HFFc6 (cell line): ENCODE results near the gene THBS3. TPM values are rescaled to one million over a fixed set of nuclear protein-coding genes. Genes with fewer than 3 reads are reported as not detected.
"Not testable (repeated sequence)": the region's sequence is repeated elsewhere in the genome, so short reads cannot be mapped to it uniquely, and the experiment has no call there.

ENCODE experiments used
- DNase-seq: peaks from one replicate; pipeline ENCODE4 v3.0.0-alpha.2; 2018
- H3K27ac Mint-ChIP-seq: 2 replicates; pipeline ENCODE4 v1.8.0; 2020; ENCODE audit warnings: mild to moderate bottlenecking, mixed read lengths
- H3K27me3 Mint-ChIP-seq: 2 replicates; pipeline ENCODE4 v1.8.0; 2021; ENCODE audit warnings: mild to moderate bottlenecking, moderate library complexity, mixed read lengths; ENCODE audit not compliant: insufficient read depth
- H3K36me3 Mint-ChIP-seq: 2 replicates; pipeline ENCODE4 v1.8.0; 2021; ENCODE audit warnings: low read depth, mixed read lengths
- H3K4me1 Mint-ChIP-seq: 2 replicates; pipeline ENCODE4 v1.8.0; 2020; ENCODE audit warnings: low read depth, mixed read lengths
- H3K4me3 Mint-ChIP-seq: 2 replicates; pipeline ENCODE4 v1.8.0; 2020; ENCODE audit warnings: mild to moderate bottlenecking, moderate library complexity, mixed read lengths
- H3K9me3 Mint-ChIP-seq: 2 replicates; pipeline ENCODE4 v1.8.0; 2020; ENCODE audit warnings: mild to moderate bottlenecking, mixed read lengths
- total RNA-seq, 6 experiments: library from RNA; stranded (reverse); fragmentation: NEBNext Ultra II Directional; extraction: Animal tissue kit (Norgen Biotek cat#: 25700); gene quantifications; 2 replicates in 1 of 6; 3 replicates in 5 of 6; pipeline ENCODE4 v1.2.3, GENCODE V29; 2021
- TF ChIP-seq, protein P1 (sequence below): fragments of 200-600 bp; sonication (generic); IDR thresholded peaks from 2 replicates; pipeline ENCODE4 v1.5.0; 2021; ENCODE audit warnings: antibody characterized with exemption, mild to moderate bottlenecking

THBS3 gene
- total RNA-seq, 6 experiments from 2014 or later = 13.9 to 20.3 (median 16.9) TPM

DNA sequence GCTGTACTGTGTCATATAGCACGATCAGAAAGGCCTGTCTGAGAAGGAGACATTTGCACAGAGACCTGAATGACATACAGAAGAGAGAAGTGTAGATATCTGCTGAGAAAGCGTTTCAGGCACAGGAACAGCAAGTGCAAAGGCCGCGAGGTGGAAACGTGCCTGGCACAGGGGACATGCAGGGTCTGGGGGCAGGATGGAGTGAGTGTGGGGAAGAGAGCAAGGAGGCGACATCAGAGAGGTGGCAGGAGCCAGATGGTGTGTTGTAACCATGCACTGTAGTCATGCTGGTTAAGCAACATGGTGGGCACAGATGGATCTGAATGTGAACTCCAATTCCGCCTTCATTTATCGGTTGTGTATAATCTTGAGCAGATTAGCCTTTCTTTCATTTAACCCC is 47.6 kb downstream of the THBS3 start:
- H3K36me3 Mint-ChIP-seq = no peaks in the 10 kb centered on the region
- peaks cover 16% of the 10 kb centered on the region for H3K27me3 Mint-ChIP-seq
- H3K9me3 Mint-ChIP-seq = no peaks in the 10 kb centered on the region
- H3K4me3 Mint-ChIP-seq = no peak overlapping the region
- DNase-seq = no peak
- no peak overlapping the region for H3K27ac Mint-ChIP-seq
- TF ChIP-seq, protein P1, sequence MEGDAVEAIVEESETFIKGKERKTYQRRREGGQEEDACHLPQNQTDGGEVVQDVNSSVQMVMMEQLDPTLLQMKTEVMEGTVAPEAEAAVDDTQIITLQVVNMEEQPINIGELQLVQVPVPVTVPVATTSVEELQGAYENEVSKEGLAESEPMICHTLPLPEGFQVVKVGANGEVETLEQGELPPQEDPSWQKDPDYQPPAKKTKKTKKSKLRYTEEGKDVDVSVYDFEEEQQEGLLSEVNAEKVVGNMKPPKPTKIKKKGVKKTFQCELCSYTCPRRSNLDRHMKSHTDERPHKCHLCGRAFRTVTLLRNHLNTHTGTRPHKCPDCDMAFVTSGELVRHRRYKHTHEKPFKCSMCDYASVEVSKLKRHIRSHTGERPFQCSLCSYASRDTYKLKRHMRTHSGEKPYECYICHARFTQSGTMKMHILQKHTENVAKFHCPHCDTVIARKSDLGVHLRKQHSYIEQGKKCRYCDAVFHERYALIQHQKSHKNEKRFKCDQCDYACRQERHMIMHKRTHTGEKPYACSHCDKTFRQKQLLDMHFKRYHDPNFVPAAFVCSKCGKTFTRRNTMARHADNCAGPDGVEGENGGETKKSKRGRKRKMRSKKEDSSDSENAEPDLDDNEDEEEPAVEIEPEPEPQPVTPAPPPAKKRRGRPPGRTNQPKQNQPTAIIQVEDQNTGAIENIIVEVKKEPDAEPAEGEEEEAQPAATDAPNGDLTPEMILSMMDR = no peak
- H3K4me1 Mint-ChIP-seq = no peaks in the 10 kb centered on the region

DNA sequence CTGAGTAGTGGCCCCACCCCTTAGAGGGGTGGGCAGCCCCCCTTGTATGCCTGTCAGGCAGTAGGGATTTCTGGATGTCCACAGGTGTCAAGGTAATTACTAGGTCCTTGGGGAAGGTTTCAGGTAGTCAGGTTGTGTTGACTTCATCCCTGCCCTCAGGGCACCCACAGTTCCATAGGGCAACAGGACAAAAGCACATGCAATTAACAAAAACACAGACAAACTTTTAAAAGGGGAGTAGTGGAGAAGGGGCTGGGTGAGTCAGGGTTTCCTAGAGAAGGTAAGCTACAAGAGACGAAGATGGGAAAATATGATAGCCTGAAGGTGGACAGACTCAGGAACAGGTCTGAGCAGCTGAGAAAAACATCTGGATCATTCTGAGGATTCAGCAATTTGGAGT is 48.7 kb downstream of the THBS3 start:
- no peak overlapping the region for H3K4me3 Mint-ChIP-seq
- H3K27me3 Mint-ChIP-seq = peaks cover 19% of the 10 kb centered on the region
- TF ChIP-seq, protein P1 = no peak
- no peaks in the 10 kb centered on the region for H3K36me3 Mint-ChIP-seq
- no peak overlapping the region for H3K27ac Mint-ChIP-seq
- DNase-seq = no peak
- H3K9me3 Mint-ChIP-seq = no peaks in the 10 kb centered on the region
- no peaks in the 10 kb centered on the region for H3K4me1 Mint-ChIP-seq

DNA sequence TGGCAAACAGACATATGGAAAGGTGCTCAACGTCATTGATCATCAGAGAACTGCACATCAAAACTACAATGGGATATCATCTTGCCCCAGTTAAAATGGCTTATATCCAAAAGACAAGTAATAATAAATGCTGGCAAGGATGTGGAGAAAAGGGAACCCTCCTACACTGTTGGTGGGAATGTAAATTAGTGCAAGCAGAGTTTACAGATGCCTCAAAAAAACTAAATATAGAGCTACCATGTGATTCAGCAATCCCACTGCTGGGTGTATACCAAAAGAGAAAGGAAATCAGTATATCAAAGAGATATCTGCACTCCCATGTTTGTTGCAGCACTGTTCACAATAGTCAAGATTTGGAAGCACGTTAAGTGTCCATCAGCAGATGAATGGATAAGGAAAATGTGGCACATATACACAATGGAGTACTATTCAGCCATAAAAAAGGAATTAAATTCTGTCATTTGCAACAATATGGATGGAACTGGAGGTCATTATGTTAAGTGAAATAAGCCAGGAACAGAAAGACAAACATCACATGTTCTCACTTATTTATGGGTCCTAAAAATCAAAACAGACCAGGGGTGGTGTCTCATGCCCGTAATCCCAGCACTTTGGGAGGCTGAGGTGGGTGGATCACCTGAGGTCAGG is 51.6 kb downstream of the THBS3 start:
- H3K27ac Mint-ChIP-seq, H3K36me3 Mint-ChIP-seq, H3K9me3 Mint-ChIP-seq, H3K4me3 Mint-ChIP-seq, H3K4me1 Mint-ChIP-seq, DNase-seq: not testable (repeated sequence)
- H3K27me3 Mint-ChIP-seq = peaks cover 18% of the 10 kb centered on the region

Other genes with a start within 250 kb of the THBS3 start
- 10 to 100 TPM; 19.9 to 23.7 (median 21.3) TPM for gene PYGO2, start 246.1 kb downstream of the THBS3 start, total RNA-seq
- 100 to 1,000 TPM; 371 to 461 (median 401) TPM for gene SHC1, start 237.2 kb downstream of the THBS3 start, total RNA-seq
- gene CKS1B, start 233.2 kb downstream of the THBS3 start, total RNA-seq = 100 to 1,000 TPM in 3 of 6 experiments, 10 to 100 TPM in 3; 52.7 to 111 (median 98.8) TPM
- gene FLAD1, start 224.6 kb downstream of the THBS3 start, total RNA-seq = 10 to 100 TPM; 25.1 to 35.3 (median 29.6) TPM
- gene LENEP, start 214.3 kb downstream of the THBS3 start, total RNA-seq = under 1 TPM in 1 of 6 experiments, not detected in 5; 0.46 TPM
- 10 to 100 TPM; 31.1 to 37.1 (median 34.1) TPM for gene ZBTB7B, start 205.1 kb downstream of the THBS3 start, total RNA-seq
- gene DCST2, start 174.1 kb downstream of the THBS3 start, total RNA-seq = under 1 TPM in 2 of 6 experiments, not detected in 4; 0.08 to 0.14 TPM
- gene DCST1, start 174.1 kb downstream of the THBS3 start, total RNA-seq = not detected
- 10 to 100 TPM; 51.1 to 66.9 (median 63.7) TPM for gene ADAM15, start 156.6 kb downstream of the THBS3 start, total RNA-seq
- gene EFNA4, start 144.2 kb downstream of the THBS3 start, total RNA-seq = 1 to 10 TPM; 3.6 to 5.6 (median 4.8) TPM
- under 1 TPM; 0.25 to 0.87 (median 0.55) TPM for gene EFNA3, start 129.1 kb downstream of the THBS3 start, total RNA-seq
- gene EFNA1, start 80.0 kb downstream of the THBS3 start, total RNA-seq = under 1 TPM in 1 of 6 experiments, not detected in 5; 0.19 TPM
- 10 to 100 TPM; 23.5 to 36.4 (median 29.5) TPM for gene SLC50A1, start 72.0 kb downstream of the THBS3 start, total RNA-seq
- 100 to 1,000 TPM in 1 of 6 experiments, 10 to 100 TPM in 5; 66.2 to 110 (median 86.2) TPM for gene DPM3, start 67.4 kb downstream of the THBS3 start, total RNA-seq
- gene KRTCAP2, start 34.6 kb downstream of the THBS3 start, total RNA-seq = 100 to 1,000 TPM; 231 to 351 (median 285) TPM
- 1 to 10 TPM; 5.1 to 7.1 (median 6.1) TPM for gene TRIM46, start 34.0 kb downstream of the THBS3 start, total RNA-seq
- 10 to 100 TPM; 49.8 to 55.4 (median 51.5) TPM for gene MTX1, start 798 bp upstream of the THBS3 start, total RNA-seq
- gene ENTREP3, start 47.6 kb upstream of the THBS3 start, total RNA-seq = 10 to 100 TPM; 53.6 to 81.3 (median 58.8) TPM
- 100 to 1,000 TPM; 125 to 150 (median 135) TPM for gene SCAMP3, start 54.5 kb upstream of the THBS3 start, total RNA-seq
- 10 to 100 TPM; 24.8 to 32.8 (median 30.0) TPM for gene CLK2, start 65.6 kb upstream of the THBS3 start, total RNA-seq
- 1 to 10 TPM; 1.3 to 1.6 (median 1.5) TPM for gene HCN3, start 69.6 kb upstream of the THBS3 start, total RNA-seq
- not detected for gene PKLR, start 93.5 kb upstream of the THBS3 start, total RNA-seq
- 100 to 1,000 TPM; 117 to 147 (median 127) TPM for gene FDPS, start 101.0 kb upstream of the THBS3 start, total RNA-seq
- 10 to 100 TPM; 26.6 to 36.0 (median 32.9) TPM for gene RUSC1, start 113.0 kb upstream of the THBS3 start, total RNA-seq